Hepatocyte (in vitro differentiated cells): ENCODE data around the gene OR2S2. TPM values are rescaled to one million over a fixed set of nuclear protein-coding genes. Genes with fewer than 3 reads are reported as not detected.
"Not testable (repeated sequence)": the region's sequence is repeated elsewhere in the genome, so short reads cannot be mapped to it uniquely, and the experiment has no call there.

Experiments used
- DNase-seq: peaks from one replicate; pipeline ENCODE4 v3.0.0-alpha.2; 2016; ENCODE audit warnings: low spot score
- H2AFZ ChIP-seq: fragments of 200-600 bp; sonication (generic); 2 replicates; pipeline ENCODE4 v1.6.0; 2016; ENCODE audit warnings: antibody characterized with exemption, mild to moderate bottlenecking
- H3K27ac ChIP-seq: fragments of 200-600 bp; sonication (generic); 2 replicates; pipeline ENCODE4 v1.5.1; 2016; ENCODE audit warnings: mild to moderate bottlenecking
- H3K27me3 ChIP-seq: fragments of 200-600 bp; sonication (generic); 2 replicates; pipeline ENCODE4 v1.6.1; 2016
- H3K36me3 ChIP-seq: fragments of 200-600 bp; sonication (generic); replicated peaks from 2 replicates; pipeline ENCODE4 v1.5.1; 2016; ENCODE audit warnings: low read depth; ENCODE audit not compliant: insufficient read depth
- H3K4me1 ChIP-seq: fragments of 200-600 bp; sonication (generic); 2 replicates; pipeline ENCODE4 v1.5.1; 2016; ENCODE audit warnings: mild to moderate bottlenecking, moderate library complexity; ENCODE audit not compliant: insufficient read depth
- H3K4me2 ChIP-seq: fragments of 200-600 bp; sonication (generic); 2 replicates; pipeline ENCODE4 v1.6.0; 2016
- H3K4me3 ChIP-seq: fragments of 200-600 bp; sonication (generic); 2 replicates; pipeline ENCODE4 v1.5.1; 2016; ENCODE audit warnings: mild to moderate bottlenecking
- H3K79me2 ChIP-seq: fragments of 200-600 bp; sonication (generic); 2 replicates; pipeline ENCODE4 v1.6.0; 2017; ENCODE audit warnings: mild to moderate bottlenecking
- H3K9me2 ChIP-seq: fragments of 200-600 bp; sonication (generic); replicated peaks from 2 replicates; pipeline ENCODE4 v1.6.0; 2017; ENCODE audit warnings: mild to moderate bottlenecking; ENCODE audit not compliant: insufficient read depth
- H3K9me3 ChIP-seq: fragments of 200-600 bp; sonication (generic); 2 replicates; pipeline ENCODE4 v1.5.1; 2016; ENCODE audit warnings: low read depth, mild to moderate bottlenecking
- H4K20me1 ChIP-seq: fragments of 200-600 bp; sonication (generic); 2 replicates; pipeline ENCODE4 v1.6.0; 2016; ENCODE audit warnings: mild to moderate bottlenecking; ENCODE audit not compliant: insufficient read depth, poor library complexity, severe bottlenecking
- CTCF ChIP-seq: fragments of 200-600 bp; sonication (generic); IDR thresholded peaks from 2 replicates; pipeline ENCODE4 v1.5.1; 2016; ENCODE audit warnings: antibody characterized with exemption, mild to moderate bottlenecking; ENCODE audit not compliant: poor library complexity
- EZH2 ChIP-seq: fragments of 200-600 bp; sonication (generic); IDR thresholded peaks from 2 replicates; pipeline ENCODE4 v1.6.1; 2016; ENCODE audit warnings: antibody characterized with exemption, mild to moderate bottlenecking, borderline replicate concordance
- EZH2phosphoT487 ChIP-seq: fragments of 200-600 bp; sonication (generic); IDR thresholded peaks from one replicate; pipeline ENCODE4 v1.6.1; 2018; ENCODE audit warnings: antibody characterized with exemption, mild to moderate bottlenecking, low read depth, moderate library complexity; ENCODE audit not compliant: unreplicated experiment, severe bottlenecking
- WGBS: methylation state at CpG from one replicate; pipeline ENCODE4 v1.1.6; 2016; ENCODE audit warnings: low lambda C conversion rate; ENCODE audit errors: missing lambda C conversion rate; 5-methylcytosine and 5-hydroxymethylcytosine counted together
- polyA plus RNA-seq: library from polyadenylated mRNA; unstranded; fragments of >200 nt; fragmentation: Nextera tagmentation; extraction: Ambion mirVana; gene quantifications from 2 replicates; pipeline ENCODE4 v1.2.1, GENCODE V29; 2016
- total RNA-seq: library from RNA; depleted of rRNA; stranded (reverse); fragments of >200 nt; gene quantifications from 2 replicates; pipeline ENCODE4 v1.2.3, GENCODE V29; 2014

The OR2S2 gene
- total and polyA plus RNA-seq, 2 experiments from 2014 or later = 0.27 TPM; not detected in 1

GRCh38 chr9:35993976-35994720, 36.2 kb upstream of the OR2S2 start:
- no peak for TF ChIP-seq EZH2
- no peak for TF ChIP-seq EZH2phosphoT487
- no peak for TF ChIP-seq CTCF
- 87% methylated on average over 5 of the region's 5 CpGs for WGBS
- H3K9me3 ChIP-seq = no peaks in the 10 kb centered on the region
- H3K79me2 ChIP-seq = no peaks in the 10 kb centered on the region
- H2AFZ ChIP-seq = no peak overlapping the region
- no peaks in the 10 kb centered on the region for H3K36me3 ChIP-seq
- H3K4me3 ChIP-seq = no peak overlapping the region
- H3K4me1 ChIP-seq = no peaks in the 10 kb centered on the region
- H3K27me3 ChIP-seq = peaks cover 4% of the 10 kb centered on the region
- no peaks in the 10 kb centered on the region for H3K9me2 ChIP-seq
- no peak for DNase-seq
- no peak overlapping the region for H3K4me2 ChIP-seq
- no peak overlapping the region for H3K27ac ChIP-seq
- H4K20me1 ChIP-seq = no peaks in the 10 kb centered on the region

DNA sequence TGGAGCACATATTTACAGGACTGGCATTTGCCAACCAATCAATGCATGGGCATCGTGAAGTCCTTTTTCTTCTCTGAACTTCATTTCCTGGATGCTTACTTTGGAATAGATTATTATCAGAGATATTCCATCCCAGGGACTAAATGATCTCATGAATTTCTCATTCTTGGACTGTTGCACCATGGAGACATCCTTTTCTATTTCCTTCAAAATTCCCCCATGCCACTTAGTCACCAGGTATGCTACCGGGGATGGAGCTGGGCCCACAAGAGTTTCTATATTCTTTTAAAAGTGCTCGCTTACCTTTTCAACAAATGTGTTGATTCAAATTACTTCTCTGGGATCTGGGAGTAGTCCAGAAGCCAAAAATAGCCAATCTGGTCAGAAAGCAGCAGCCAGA, 35.2 kb upstream of the OR2S2 start:
- not testable (repeated sequence) for H3K9me2 ChIP-seq, H3K4me3 ChIP-seq, H3K4me1 ChIP-seq, H4K20me1 ChIP-seq, DNase-seq, H3K79me2 ChIP-seq, H3K27me3 ChIP-seq, H2AFZ ChIP-seq, H3K9me3 ChIP-seq, H3K27ac ChIP-seq, H3K36me3 ChIP-seq, H3K4me2 ChIP-seq
- 88% methylated on average over 3 of the region's 3 CpGs for WGBS

DNA sequence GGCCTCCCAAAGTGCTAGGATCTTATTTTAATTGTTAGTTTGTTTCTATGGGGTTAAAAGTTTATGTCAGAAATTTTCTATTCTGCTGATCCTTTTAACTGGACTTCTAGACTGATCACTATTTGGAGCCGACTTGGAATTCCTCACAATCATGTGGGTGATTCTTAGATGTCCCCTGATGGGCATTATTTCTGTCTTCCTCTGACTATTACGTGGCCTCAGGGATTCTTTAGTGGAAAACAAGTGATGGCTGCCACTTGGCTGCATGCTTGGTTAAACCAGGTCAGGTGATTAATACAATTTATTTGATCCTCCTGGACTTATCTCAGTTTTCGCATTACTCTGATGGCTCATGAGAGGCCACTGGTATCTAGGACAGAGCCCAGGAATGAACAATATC, 32.2 kb upstream of the OR2S2 start:
- no peaks in the 10 kb centered on the region for H3K4me1 ChIP-seq
- DNase-seq = no peak
- WGBS = 75% methylated on average over 3 of the region's 3 CpGs
- TF ChIP-seq EZH2phosphoT487 (no peak), CTCF (no peak), EZH2 (no peak)
- H4K20me1 ChIP-seq = no peaks in the 10 kb centered on the region
- no peaks in the 10 kb centered on the region for H3K9me3 ChIP-seq
- H3K79me2 ChIP-seq = no peaks in the 10 kb centered on the region
- no peak overlapping the region for H3K4me2 ChIP-seq
- H3K27me3 ChIP-seq = peaks cover 18% of the 10 kb centered on the region
- H3K36me3 ChIP-seq = no peaks in the 10 kb centered on the region
- no peak overlapping the region for H3K4me3 ChIP-seq
- H2AFZ ChIP-seq = no peak overlapping the region
- H3K27ac ChIP-seq = no peak overlapping the region
- no peaks in the 10 kb centered on the region for H3K9me2 ChIP-seq

- WGBS = 63% methylated on average over 1 of the region's 1 CpG
- Histone ChIP-seq H2AFZ (no peak overlapping the region), H3K4me3 (no peak overlapping the region), H3K9me3 (no peaks in the 10 kb centered on the region), H3K79me2 (no peaks in the 10 kb centered on the region), H3K27ac (no peak overlapping the region), H3K36me3 (no peaks in the 10 kb centered on the region), H4K20me1 (no peaks in the 10 kb centered on the region), H3K27me3 (peaks cover 38% of the 10 kb centered on the region), H3K4me2 (no peak overlapping the region), H3K4me1 (no peaks in the 10 kb centered on the region), H3K9me2 (no peaks in the 10 kb centered on the region)
- no peak for DNase-seq
- no peak for TF ChIP-seq CTCF
- no peak for TF ChIP-seq EZH2
- TF ChIP-seq EZH2phosphoT487 = no peak
These were observed 26.1 kb upstream of the OR2S2 start for GRCh38 chr9:35984021-35984420.
